Inflammatory macrophage treated with lipopolysaccharide for 1 hour (primary cell): ENCODE data around the gene SV2B.
A peak's percentile ranks its signal among the peaks of the same experiment; 100 is the strongest.
"Not testable (repeated sequence)": the region's sequence is repeated elsewhere in the genome, so short reads cannot be mapped to it uniquely, and the experiment has no call there.

ENCODE experiments used
- DNase-seq, 2 donors: peaks; one replicate each; pipeline ENCODE4 v3.0.0-alpha.2; 2020 to 2022

The SV2B gene, protein sequence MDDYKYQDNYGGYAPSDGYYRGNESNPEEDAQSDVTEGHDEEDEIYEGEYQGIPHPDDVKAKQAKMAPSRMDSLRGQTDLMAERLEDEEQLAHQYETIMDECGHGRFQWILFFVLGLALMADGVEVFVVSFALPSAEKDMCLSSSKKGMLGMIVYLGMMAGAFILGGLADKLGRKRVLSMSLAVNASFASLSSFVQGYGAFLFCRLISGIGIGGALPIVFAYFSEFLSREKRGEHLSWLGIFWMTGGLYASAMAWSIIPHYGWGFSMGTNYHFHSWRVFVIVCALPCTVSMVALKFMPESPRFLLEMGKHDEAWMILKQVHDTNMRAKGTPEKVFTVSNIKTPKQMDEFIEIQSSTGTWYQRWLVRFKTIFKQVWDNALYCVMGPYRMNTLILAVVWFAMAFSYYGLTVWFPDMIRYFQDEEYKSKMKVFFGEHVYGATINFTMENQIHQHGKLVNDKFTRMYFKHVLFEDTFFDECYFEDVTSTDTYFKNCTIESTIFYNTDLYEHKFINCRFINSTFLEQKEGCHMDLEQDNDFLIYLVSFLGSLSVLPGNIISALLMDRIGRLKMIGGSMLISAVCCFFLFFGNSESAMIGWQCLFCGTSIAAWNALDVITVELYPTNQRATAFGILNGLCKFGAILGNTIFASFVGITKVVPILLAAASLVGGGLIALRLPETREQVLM

DNA sequence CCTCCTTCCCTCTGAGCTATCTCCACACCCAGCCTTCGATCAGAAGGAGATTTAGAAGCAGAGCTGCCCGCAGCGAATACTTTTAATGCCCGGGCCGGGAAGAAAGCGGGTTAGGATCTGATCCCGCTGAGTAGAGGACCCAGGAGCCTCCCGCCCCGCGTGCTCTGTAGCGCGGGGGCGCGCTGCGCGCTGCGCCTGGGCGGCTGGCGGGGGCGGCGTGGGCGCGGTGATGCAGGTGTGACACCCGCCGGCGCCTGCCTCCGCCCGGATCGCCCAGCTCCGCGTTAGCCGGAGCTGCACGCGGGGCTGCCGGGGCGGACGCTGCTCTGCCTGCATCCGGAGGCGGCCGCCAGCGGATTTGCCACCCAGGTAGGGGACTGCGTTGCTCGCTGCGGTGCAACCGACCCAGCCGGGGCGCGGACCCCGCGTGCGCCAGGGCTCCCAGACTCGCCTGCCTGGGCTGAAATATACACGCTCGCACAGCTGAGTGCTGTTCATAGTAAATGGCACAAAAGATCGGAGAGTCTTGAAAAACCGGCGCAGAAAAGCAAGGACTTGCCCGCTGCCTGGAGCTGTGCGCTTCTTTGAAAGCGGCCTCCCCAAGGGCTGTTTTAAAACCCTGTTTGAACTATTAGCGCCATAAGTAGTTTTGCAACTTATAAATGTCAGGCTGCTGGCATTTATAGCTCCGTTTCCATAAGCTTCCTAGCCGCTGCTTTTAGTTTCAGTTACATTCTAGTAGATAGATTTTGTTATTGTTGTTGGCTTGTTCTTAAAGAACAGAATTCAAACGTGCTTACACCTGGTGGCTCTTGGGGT is at the start of gene SV2B:
TSS of gene SV2B (plus strand) at position 263 of the 819 bp plus-strand sequence. CDS start 126,007 bp downstream, outside the sequence.
- peak; percentile 12 to 33 for DNase-seq

DNA sequence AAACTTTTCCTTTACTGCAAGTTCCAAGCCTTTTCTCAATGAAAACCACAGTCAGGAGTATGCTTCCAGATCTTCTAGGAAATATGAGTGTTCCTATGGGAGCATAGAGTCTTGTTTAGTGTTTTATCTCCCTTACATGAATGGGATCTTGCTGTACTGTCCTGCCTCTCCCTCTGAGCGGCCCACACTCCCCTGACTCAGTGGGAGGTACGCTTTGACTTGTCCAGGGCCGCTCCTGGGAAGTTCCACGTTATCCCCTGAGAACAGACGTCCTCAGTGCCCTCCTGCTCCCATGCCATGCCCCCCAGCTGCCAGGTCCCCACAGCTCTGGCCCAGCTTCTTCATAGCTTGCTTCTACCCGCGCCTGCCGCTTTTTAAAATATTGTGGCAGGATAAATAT is 48.8 kb upstream of the SV2B start:
- no peak for DNase-seq

DNA sequence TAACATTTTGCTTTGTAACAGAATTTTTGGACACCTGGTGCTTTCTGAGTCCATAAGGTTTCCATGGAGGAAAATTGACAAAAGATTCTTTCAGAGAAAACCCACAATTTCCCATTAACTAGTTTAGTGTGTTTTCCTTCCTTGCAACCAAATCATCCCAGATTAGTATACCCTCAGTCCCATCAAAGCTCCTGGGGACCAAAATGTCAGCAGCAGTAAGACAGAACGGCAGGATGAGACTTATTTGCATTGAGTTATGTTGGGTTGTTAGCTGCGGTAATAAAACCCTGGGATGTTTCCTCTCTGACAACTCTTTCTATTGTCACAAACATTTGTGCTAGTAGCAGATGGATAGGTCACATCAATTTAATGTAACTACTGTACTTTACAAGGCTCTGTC is 45.2 kb upstream of the SV2B start:
- DNase-seq = no peak

DNA sequence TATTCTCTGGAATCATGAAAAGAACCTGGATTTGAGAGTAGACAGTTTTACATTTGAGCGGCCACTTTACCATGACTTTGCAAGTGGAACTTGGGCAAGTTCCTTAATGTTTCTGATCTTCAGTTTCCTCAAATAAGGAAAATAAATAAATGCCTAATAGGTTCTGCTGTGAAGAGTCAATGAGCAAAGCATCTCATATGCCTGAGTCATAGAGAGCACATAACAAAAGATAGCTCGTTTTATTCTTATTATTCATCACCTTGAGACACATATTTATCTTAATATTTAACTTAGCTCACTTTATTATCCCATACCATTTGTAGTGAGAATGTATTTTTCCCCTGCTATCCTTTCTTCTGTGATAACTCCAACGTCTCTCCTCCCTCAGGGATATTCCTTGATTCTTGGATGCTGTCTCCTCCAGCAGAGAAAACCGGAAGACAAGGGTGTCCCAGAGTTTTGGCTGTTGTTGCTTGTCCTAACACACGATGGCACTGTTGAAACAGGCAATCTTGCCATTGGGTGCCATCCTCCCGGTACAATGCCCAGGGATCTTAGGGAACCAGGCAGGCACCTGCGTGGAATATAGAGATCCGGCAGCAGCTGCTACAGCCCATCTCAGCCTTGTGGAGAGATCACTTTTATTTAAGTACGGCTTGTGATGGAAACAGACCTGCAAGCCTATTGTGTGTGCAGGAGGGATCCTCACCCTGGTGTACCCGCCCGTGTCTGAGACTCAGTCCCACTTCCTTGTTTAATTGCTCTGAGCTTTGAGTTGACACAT is 44.3 kb upstream of the SV2B start:
- peak; percentile 49 to 82 for DNase-seq

DNA sequence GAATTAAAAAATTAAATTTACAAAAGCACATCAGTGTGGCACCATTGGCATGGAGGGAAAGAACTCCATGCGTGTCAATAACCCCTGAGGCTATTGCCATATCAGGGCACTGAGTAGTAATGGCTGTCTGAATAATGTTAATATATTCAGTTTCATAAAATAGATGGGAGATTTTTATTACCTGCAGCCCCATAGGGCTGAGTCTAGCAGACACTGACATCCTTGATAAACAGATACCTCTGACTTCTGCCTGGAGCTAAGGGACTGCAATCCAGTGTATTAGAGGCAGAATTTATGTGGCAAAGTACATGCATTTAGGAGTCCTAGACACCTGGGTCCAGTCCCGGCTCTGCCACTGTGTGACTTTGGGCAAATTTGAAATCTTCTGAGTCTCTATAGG is 38.8 kb upstream of the SV2B start:
- no peak for DNase-seq

DNA sequence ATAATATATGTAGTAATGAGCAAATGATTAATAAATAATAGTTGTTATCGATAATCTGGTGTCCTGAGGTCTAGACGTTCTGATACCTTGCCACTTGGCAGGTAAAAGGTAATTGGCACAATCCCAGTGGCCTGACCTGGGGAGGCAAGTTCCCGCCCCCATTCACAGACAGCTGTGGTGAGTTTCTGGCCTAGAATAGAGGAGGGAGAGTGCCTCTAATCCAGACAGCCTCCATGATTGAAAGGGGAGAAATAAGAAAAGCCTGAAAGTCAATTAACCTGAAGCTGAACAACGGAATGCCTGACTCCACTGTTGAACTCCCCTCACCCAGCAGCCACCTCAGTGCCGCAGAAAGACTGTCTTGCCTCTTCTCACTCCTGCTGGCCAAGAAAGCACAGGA is 38.1 kb upstream of the SV2B start:
- no peak for DNase-seq

DNA sequence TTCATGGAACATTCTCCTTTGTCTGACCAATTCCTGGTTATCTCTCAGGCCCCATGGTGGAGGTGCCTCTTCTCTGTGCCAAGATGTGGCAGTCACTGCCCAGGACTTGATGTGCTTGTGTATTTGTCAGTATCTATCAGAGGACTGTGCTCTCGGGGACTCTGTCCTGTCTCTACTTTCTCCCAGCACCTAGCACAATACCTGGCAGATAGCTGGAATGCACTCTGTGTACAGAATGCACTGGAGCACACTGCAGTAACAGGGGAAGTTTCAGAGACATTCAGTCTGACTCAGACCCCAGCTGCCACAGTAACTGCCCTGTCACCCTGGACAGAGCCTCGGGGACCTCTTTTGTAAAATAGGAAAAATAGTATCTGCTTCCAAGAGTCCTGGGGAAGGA is 34.6 kb upstream of the SV2B start:
- no peak for DNase-seq

DNA sequence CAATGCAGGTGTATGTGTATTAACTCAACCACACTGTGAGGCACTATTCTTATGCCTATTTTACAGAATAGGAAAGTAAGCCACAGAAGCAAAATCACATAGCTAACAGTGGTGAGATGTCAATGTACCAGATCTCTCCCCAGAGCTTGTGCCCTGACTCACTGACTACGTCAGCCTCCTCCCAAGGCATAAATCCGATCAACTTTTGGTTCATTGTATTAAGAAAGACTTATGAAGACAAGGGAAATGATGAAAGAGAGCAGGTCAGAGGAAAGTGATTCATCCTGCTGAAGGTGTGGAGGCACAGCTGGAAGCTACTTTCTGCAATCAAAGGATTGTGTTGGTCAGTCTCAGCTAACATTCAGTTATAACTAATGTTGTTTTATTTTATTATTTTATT is 33.0 kb upstream of the SV2B start:
- no peak for DNase-seq

DNA sequence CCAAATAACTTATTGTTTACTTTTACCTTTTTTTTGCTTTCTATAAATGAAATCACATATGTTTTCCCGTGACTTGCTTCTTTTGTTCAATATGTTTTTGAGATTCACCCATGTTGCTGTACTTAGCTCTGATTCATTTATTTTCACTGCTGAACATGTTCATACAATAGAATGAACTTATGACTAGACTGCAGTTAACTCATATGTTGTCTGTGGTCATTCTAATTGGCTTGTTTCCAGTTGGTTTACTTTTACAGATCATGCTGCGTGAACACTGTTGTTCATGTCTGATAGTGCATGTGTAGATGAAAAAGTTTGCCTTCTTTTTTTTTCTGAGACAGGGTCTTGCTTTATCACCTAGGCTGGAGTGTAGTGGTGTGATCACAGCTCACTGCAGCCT is 31.6 kb upstream of the SV2B start:
- DNase-seq = no peak

DNA sequence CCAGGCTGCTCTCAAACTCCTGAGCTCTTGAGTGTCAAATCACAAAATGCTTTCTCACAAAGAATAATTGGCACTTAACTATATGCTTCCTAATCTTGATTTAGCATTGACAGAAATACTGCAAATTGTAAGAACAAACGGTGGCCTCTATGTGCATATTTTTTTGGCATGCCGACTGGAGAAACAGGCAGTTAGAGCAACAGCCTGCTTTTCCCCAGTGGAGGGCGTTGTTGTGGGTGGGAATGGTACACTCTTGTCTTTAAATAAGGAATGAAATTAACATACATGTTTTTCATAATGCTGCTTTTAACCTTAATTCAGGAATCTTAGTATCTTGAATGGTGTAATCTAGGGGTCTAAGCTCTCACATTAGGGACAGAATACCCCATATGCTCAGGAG is 31.1 kb upstream of the SV2B start:
- no peak for DNase-seq

DNA sequence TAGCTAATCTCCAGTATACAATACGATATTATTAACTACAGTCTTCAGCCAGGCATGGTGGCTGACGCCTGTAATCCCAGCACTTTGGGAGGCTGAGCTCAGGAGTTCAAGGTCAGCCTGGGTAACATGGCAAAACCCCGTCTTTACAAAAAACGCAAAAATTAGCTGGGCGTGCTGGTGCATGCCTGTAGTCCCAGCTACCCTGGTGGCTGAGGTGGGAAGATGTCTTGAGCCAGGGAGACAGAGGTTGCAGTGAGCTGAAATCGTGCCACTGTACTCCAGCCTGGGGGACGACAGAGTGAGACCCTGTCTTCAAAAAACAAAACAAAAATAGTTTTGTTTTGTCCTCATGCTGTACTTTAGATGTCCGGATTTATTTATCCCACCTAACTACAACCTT is 29.2 kb upstream of the SV2B start:
- DNase-seq = no peak

DNA sequence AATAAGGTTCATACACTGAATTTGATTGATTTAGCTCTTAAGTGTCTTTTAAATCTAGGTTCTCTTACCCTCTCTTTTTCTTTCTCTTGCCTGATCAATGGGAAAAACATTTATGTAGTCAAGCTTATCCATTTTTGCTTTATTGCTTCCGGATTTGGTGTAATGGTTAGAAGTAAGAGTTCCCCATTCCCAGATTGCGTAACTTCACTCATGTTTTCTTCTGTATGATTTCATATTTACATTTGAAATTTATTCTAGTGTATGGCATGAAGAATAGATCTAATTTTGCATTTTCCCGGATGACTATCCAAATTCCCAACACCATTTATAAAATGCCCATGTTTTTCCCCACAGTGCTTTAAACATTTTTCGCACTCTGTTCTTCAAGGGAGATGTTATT is 27.9 kb upstream of the SV2B start:
- DNase-seq = peak; percentile 22 to 55

DNA sequence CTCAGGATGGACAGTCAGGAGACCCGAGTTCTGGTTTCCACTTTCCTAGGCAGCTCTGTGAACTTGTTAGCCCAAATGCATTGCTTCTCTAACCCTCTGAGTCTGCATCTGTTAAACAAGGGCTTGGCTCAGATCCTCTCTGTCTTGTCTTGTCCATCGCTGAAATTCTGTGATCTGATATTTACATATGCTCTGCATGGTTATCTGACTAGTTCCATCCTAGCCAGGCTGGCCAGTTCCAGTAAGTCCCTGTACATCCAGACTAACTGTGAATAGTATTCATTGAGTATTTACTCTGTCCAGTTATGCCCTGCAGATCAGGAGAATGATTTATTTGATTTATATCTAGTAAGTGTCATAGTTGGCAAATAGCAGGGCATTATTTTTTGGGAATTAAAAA is 27.0 kb upstream of the SV2B start:
- DNase-seq = no peak

DNA sequence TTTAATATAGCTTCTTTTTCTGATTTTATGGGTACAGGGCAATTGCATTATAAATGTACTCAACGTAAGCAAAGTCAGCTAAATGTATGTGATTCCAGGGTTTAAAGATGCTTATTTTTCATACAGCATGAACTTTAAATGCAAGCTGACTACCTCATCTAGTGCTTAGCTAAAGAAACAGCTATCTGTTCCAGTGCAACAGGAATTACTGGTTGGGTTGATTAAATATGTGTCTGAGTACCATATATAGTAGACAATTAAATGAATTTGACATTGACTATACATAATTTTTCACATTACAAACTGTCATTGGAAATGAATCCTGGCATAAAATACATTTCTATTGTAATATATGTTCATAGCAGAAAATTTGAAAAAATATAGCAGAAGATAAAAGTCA is 26.3 kb upstream of the SV2B start:
- DNase-seq = no peak

DNA sequence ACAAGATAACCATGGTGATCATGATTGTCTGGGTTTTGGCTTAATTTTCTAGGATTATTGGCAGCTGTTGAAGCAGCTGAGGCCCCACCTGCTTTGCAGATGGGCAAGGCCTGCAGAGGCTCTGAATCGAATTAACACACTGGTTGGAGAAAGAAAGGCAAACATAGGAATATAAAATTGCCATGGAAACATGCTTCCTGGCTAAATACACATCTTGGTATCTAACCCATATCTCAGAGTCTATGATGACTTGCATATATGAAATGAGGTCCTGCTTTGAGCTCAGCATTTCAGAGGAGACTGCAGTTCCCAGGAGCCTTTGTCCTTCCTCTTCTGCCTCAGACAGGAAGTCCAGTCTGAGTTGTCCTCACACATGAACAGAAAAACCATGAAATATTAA is 24.3 kb upstream of the SV2B start:
- DNase-seq = no peak

DNA sequence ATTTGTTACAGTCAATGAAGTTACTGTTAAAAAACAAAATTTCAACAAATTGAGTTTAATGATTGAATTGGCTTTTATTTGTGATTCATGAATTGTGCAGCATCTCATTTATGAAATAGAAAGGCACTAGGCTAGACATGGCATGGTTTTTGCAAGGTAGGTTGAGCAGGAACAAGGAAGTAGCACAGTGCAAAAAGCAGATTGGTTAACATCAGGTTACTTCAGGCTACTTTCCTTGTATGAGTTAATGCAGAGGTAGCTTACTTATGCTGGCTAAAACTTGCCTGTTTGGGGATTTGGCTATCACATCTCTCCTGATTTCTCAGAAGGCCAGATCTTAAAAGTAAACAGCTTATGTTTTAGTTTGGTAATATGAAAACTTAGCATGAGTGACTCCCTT is 23.0 kb upstream of the SV2B start:
- DNase-seq = no peak

DNA sequence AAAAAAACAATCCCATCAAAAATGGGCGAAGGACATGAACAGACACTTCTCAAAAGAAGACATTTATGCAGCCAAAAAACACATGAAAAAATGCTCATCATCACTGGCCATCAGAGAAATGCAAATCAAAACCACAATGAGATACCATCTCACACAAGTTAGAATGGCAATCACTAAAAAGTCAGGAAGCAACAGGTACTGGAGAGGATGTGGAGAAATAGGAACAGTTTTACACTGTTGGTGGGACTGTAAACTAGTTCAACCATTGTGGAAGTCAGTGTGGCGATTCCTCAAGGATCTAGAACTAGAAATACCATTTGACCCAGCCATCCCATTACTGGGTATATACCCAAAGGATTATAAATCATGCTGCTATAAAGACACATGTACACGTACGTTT is 6.2 kb upstream of the SV2B start:
- DNase-seq = not testable (repeated sequence)

DNA sequence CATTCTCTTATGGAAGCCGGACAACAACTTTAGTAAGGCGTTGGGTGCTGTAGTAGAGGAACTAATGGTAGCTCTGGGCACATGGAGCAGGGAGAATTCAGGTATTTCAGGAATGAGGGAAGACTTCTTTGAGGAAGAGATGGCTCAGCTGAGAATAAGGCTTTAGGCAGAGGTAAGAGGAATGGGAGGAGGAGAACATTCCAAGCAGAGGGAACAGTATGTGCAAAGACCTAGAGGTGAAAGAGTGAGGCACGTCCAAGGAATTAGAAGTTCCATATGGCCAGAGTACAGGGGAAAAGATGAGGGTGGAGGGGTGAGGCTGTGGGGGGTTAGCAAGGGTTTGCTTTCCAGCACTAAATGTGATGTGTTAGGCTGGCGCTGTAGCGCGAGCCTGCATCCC is 1.6 kb upstream of the SV2B start:
- DNase-seq = no peak

DNA sequence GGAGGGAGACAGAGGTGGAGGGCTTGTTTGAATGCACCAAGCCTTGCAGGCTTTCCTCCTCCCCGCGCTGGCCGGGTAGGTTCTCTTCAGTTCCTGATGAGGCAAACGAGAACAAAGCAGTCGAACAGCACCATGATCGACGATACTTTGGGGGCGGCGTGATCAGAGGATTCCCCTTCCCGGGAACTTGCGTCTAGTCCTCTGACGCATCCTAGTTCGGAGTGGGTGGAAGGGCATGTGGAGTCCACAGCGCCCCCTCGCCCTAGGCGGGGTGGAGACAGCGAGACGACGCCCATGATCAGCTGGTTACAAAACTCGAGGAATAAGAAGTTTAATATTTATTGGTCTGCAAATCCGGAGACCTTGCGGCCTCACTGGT is 452 bp upstream of the SV2B start:
- peak; percentile 62 to 74 for DNase-seq

DNA sequence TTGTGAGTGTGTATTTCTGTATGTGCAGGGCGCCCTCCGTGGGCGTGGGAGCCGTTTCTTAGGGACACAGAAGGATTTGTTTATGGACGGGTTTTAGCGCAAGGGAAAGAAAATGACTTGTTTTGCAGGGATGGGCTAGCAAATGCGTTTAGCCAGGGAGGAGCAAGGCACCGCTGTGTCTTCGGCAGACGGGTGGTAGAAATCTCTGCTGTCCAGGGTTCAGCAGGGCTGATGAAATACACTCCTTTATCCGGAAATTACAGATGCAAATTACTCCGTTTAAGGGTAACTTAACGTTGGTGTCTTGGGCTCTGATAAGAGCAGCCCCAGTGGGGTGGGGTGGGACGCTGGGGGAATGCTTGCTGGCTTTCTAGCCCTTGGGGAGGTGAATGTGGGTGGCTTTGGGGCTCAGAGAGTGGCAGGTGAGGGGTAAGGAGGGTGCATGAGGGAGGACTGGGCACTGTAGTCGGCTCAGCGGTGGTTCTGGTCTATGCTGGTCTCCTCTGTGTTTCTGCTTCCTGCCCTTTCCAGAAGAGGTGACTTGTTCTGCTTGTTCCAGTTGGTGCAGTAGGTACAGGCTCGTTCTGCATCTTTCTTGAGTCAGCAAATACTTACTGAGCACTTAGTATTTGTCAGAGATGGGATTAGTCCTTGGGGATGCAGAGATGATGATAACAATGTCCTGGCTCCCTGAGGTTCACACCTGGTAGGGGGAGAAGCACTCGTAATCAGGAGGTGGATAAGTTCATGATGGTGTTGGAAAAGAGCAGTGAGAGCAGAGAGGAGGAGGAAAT is 954 bp downstream of the SV2B start:
- no peak for DNase-seq

DNA sequence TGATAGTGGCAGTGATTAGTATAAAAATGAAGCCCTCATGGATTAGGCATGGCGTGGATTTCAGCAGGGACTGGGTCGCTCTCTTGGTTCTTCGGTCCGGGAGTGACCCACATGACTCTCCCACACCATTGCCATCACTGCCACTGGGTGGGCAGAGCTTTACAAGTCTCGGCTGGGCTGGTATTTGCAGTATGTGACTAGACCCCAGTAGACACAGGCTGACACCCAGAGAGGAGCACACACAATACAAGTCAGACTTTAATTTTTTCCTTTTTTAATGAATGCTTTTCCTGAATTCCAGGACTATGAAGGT is 1.5 kb downstream of the SV2B start:
- no peak for DNase-seq
